Activated CD4-positive, alpha-beta T cell treated with anti-CD3 and anti-CD28 coated beads, Interleukin-2, amount 50 U/mL, for 16 hours (primary cell): Measurements from ENCODE around the gene RNF144B.
"Not testable (repeated sequence)": the region's sequence is repeated elsewhere in the genome, so short reads cannot be mapped to it uniquely, and the experiment has no call there.

Experiments
- DNase-seq: peaks from one replicate; pipeline ENCODE4 v3.0.0-alpha.2; 2020

RNF144B gene

DNA sequence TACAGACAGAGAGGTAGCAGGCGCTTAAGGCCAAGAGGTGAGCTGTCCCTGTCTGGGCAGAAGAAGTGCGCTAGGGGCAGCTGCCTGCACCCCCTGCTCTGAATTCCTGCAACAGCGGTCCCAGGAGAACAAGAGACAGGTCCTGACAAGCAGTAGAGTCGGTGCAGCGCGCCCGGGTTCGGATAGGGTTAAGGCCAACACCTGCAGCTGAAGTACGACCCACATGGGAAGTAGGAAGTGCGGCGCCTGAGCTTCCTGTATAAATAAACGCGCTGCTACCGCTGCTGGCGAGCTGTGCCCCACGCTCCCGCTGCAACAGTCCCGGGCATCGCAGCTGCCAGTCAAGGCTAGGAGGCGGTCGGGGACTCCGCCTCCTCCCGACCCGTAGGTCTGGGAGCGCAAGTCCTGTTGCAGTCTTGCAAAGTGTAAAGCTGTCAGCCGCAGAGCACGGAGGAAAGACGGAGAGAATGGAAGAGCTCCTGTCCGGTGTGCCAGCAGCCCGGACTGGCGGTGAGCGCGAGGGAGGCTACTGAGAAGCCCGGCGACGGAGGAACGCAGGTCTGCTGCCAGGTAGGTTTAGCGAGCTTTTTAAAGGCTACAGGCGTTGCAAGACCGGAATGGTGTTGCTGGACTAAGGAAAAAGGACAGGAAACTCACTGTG, at the start of gene RNF144B:
TSS of gene RNF144B (plus strand) at position 290 of the 661 bp plus-strand sequence. CDS start 12,185 bp downstream, outside the sequence.
- peak; percentile 69 for DNase-seq

DNA sequence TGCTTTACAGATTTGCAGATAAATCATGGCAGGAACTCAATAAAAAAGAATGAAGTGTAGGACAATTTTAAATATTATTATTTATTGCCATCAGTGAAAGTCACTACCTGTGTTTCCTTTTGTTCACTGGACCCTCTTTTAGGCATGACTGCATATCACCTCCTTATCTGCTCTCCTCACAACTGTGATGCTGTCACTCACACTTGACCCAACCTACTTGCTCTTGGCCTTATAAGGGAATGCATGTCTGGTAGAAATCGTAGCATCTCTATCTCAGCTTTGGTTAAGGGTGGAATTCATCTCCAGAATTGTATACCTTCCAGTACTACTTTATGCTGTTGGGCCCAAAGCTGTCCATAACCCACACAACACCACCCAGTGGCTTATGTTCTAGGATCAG, 47.6 kb upstream of the RNF144B start:
- no peak for DNase-seq

- DNase-seq: no peak
Observed at GRCh38 chr6:18340781-18341551, 46.2 kb upstream of the RNF144B start.

DNA sequence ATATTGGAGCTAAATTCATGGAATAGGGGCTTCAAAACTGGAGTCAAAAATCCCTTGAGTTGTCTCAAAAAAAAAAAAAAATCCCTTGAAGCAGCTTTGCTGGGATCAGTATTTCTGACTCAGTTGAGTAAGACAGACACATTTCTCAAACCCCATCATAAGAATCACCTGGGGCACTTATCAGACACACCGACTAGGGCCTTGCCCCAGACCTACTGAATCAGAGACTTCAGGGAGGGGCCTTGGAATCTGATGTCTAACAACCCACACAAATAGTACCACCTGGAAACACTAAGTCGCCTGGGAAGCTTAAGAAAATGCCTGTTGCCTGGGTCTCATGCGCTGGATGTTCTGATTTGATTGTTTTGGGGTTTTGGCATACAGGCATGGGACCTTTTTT, 44.9 kb upstream of the RNF144B start:
- DNase-seq: no peak

- DNase-seq: peak; percentile 33
Observed at GRCh38 chr6:18343741-18344140, 43.4 kb upstream of the RNF144B start.

GRCh38 chr6:18347021-18347577, 40.1 kb upstream of the RNF144B start:
- no peak for DNase-seq

GRCh38 chr6:18347866-18348265, 39.3 kb upstream of the RNF144B start:
- no peak for DNase-seq

DNA sequence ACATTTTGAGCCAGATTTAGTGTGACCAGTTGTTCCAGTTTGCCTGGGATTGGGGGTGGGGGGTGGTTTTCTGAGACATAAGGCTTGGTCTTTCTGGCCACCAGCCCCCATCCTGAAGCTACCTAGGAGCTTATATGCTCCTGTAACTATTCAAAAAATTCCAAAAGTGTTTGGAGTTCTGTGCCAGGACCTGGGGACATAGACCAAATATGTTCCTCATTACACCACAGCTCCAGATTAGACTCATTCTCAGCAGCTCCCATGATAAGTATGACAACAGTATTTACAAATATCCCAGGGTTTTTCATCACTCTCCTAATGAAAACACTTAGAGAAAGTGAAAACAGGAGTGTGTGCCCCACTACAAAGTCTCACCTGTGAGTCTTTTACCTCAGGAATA, 37.8 kb upstream of the RNF144B start:
- DNase-seq: no peak

GRCh38 chr6:18350271-18350670, 36.9 kb upstream of the RNF144B start:
- no peak for DNase-seq

GRCh38 chr6:18350712-18351111, 36.4 kb upstream of the RNF144B start:
- DNase-seq: no peak

DNA sequence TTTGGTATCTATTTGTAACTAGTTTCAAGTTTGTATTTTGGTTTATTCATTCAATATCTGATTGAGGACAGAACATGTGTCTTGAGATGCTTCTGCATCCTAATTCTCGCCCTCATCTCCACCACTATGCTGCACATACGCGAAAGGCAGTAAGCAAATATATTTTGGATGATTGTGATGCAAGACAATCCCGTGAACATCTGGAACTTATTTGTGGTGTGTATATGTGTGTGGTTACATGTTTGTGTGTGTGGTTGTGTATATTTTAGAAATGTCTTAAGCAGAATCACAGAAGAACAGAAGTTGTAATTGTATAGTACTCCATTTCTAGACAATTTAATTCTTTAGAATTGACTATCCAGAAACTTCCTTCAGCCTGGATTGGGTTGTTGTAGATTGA, 35.1 kb upstream of the RNF144B start:
- no peak for DNase-seq

GRCh38 chr6:18352842-18353241, 34.3 kb upstream of the RNF144B start:
- no peak for DNase-seq

GRCh38 chr6:18353251-18353650, 33.9 kb upstream of the RNF144B start:
- no peak for DNase-seq

DNA sequence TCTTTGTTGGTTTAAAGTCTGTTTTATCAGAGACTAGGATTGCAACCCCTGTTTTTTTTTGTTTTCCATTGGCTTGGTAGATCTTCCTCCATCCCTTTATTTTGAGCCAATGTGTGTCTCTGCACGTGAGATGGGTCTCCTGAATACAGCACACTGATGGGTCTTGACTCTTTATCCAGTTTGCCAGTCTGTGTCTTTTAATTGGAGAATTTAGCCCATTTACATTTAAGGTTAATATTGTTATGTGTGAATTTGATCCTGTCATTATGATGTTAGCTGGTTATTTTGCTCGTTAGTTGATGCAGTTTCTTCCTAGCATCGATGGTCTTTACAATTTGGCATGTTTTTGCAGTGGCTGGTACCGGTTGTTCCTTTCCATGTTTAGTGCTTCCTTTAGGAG, 29.6 kb upstream of the RNF144B start:
- not testable (repeated sequence) for DNase-seq

DNA sequence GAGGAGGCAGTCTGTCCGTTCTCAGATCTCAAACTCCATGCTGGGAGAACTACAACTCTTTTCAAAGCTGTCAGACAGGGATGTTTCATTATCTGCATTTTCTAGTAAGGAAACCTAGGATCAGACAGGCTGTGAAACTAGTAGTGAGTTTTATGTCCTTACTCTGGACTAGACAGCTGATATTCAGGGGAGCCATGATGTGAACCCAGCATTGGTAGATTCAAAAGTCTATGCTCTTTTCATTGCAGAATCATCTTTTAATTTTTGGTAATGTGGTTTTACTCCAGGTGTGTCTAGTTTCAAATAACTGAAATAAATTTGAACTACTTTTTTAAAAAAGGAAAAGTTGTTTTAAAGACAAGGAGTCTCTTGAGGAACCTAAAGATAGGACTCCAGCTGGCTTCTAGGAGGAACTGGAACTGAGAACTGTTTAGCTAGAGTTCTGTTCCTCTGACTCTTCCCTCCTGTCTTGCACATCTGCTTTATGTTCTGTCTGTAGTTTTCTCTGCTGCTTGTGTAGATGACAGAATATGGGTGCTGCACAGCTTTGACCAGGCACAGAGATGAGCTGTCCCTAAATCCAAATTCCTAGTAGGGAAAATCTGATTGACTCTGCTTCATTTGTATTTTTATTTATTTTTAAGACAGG, 27.8 kb upstream of the RNF144B start:
- no peak for DNase-seq

GRCh38 chr6:18360188-18360587, 27.0 kb upstream of the RNF144B start:
- no peak for DNase-seq

GRCh38 chr6:18362058-18362561, 25.0 kb upstream of the RNF144B start:
- DNase-seq: no peak

DNA sequence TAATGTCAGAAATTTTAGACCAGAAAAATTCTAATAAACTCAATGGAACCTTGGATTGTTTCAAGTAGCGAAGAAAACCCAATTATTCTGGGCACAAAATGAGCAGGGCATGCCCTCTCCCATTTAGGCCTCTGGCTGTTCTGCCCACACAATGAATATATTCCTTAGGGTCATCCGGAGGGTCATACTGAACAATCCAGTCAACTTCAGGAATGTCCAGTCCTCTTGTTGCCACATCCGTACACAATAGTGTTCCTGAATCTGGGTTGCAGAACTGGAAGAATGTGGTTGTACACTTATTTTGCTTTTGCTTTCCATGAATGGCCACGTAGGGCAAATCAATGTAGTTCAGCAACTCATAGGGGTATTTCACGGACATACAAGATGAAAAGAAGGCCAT, 23.4 kb upstream of the RNF144B start:
- no peak for DNase-seq

DNA sequence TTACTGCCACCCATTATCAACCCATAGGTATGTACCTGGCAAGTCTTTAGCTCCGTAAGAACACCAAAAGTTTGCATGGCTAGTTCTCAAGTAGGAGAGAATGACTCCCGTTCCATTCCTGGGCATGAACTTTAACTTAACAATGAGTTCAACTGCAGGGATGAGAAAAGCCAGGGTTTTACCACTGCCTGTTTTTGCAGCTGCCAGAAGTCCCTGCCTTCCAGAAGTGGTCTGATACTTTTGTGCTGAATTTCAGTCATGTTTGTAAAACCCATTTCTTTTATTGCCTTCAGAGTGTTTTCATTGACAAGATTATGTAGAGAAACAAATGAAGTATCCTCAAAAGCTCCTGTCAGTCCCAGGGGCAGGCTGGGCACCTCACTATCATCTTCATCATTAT, 22.6 kb upstream of the RNF144B start:
- not testable (repeated sequence) for DNase-seq

GRCh38 chr6:18367371-18367770, 19.8 kb upstream of the RNF144B start:
- DNase-seq: no peak

DNA sequence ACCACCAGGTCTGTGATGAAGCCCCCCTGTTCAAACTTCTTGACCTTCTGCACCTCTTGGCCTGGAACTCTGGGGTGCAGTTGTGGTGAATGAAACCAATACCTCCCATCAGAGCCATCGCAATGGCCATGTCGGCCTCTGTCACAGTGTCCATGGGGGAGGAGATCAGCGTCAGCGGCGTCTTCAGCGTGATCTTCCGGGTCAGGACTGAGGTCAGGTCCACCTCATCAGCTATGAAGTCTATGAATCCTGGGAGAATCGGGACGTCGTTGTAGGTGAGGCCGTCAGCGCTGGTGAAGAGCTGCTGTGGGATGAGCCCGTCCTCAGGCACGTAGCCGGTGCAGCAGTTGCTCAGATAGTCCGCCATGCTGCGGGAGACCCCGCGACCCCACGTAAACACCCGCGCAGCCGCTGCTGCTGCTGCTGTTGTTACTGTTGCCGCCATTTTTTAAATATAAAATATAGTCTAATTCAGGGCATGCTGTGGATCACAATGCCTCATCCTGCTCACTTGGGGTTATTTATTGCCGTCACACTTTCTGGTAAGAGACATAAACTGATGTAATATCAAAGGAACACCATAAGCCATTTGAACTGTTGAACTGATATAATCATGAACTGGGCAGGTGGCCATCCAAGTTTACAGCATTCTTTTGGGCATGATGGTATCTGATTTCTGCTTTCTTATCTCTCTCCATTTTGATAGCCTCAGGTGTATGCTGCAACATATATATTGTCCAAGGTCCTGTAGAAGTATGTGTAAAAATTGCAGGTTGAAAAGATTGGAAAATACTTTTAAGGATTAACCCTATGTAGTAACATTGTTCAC, 18.7 kb upstream of the RNF144B start:
- no peak for DNase-seq

- DNase-seq: no peak
Observed at GRCh38 chr6:18371010-18371409, 16.1 kb upstream of the RNF144B start.

DNA sequence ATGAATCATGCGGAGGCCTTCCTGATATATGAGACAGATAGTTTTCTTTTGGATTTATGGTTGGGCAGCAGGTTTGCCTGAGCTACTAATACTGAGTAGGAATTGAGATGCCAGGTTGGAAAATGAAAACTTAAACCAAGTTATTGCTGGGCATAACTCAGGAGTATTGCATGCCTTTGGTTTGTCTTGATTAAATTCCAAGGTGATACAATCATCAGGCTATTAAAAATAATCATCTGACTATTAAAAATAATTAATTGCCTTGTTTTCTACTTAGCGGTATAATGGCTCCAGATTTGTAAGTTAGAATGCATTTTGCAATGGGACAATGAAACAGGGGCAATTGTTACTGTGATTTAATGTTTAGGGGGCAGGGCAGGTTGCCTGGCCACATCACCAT, 15.5 kb upstream of the RNF144B start:
- DNase-seq: no peak
